Adrenal gland (tissue), 12 donors: ENCODE data around the gene GNB1L. TPM values are rescaled to one million over a fixed set of nuclear protein-coding genes. Genes with fewer than 3 reads are reported as not detected.

Experiments
- DNase-seq, 7 donors: peaks; one replicate each; pipeline ENCODE4 v3.0.0-alpha.2; 2019 to 2020
- H3K27ac ChIP-seq, 5 donors: fragments of 200-600 bp; sonication (generic) in 4 of 5; 1 replicate in 3 of 5; 2 replicates in 2 of 5; pipeline versions ENCODE4 v1.5.1 to v1.8.0; 2016 to 2020; ENCODE audit warnings: mild to moderate bottlenecking in 1 of 5
- H3K27me3 ChIP-seq: fragments of 200-600 bp; 2 replicates; pipeline ENCODE4 v1.8.0; 2021
- H3K36me3 ChIP-seq, 2 donors: fragments of 200-600 bp; replicated peaks in 1 of 2; 1 replicate in 1 of 2; 2 replicates in 1 of 2; pipeline versions ENCODE4 v1.5.1 to v1.8.0; 2018 to 2022
- H3K4me1 ChIP-seq, 2 donors: fragments of 200-600 bp; replicated peaks in 1 of 2; 1 replicate in 1 of 2; 2 replicates in 1 of 2; pipeline versions ENCODE4 v1.5.1 to v1.8.0; 2018 to 2021
- H3K4me3 ChIP-seq, 4 donors: fragments of 200-600 bp; sonication (generic) in 3 of 4; one replicate each; pipeline ENCODE4 v1.5.1; 2016 to 2018
- H3K9me3 ChIP-seq, 3 donors: fragments of 200-600 bp; sonication (generic) in 1 of 3; replicated peaks in 1 of 3; 1 replicate in 2 of 3; 2 replicates in 1 of 3; pipeline versions ENCODE4 v1.5.1 to v1.8.0; 2016 to 2021
- CTCF ChIP-seq, 6 experiments: fragments of 450-650 bp in 4 of 6; fragments of 200-600 bp in 2 of 6; sonication (generic) in 1 of 6; IDR thresholded peaks; 1 replicate in 5 of 6; 2 replicates in 1 of 6; pipeline versions ENCODE4 v1.5.1 to v1.8.0; 2016 to 2021; ENCODE audit warnings: antibody characterized with exemption in 6 of 6, mild to moderate bottlenecking in 2 of 6, moderate library complexity in 1 of 6
- POLR2A ChIP-seq, 2 donors: fragments of 450-650 bp; IDR thresholded peaks; one replicate each; pipeline ENCODE4 v1.6.1; 2017; ENCODE audit warnings: antibody characterized with exemption in 2 of 2, mild to moderate bottlenecking in 2 of 2, moderate library complexity in 1 of 2
- WGBS, 4 donors: extraction: QIAGEN DNeasy Blood & Tissue Kit in 2 of 4; methylation state at CpG; one replicate each; pipeline versions ENCODE4 v1.1.5 to v1.1.7; 2013 to 2017; 5-methylcytosine and 5-hydroxymethylcytosine counted together
- intact Hi-C, 2 donors: fragments of 100-400 bp; cut with DNase I; formaldehyde crosslinking; loops; one replicate each; pipeline versions ENCODE4 v1.14.1 to v1.15.0; 2022 to 2023
- polyA plus RNA-seq, 3 donors: library from polyadenylated mRNA; stranded (reverse); fragments of 200-250 nt in 2 of 3; fragments of 350-450 nt in 1 of 3; fragmentation: Illumina TruSeq in 1 of 3; extraction: RNeasy Lipid Tissue Mini Kit (QIAGEN cat#74804) in 1 of 3; gene quantifications; one replicate each; pipeline ENCODE4 v1.2.3, GENCODE V29; 2013 to 2014
- total RNA-seq, 9 donors: library from RNA; depleted of rRNA in 4 of 9; stranded (reverse); fragments of >200 nt in 4 of 9; fragments of 120-200 nt in 1 of 9; fragmentation: NEBNext Ultra II Directional in 1 of 9; extraction: Animal tissue kit (Norgen Biotek cat#: 25700) in 1 of 9; gene quantifications; one replicate each; pipeline versions ENCODE4 v1.1.0 to v1.2.4, GENCODE V29; 2013 to 2023
- donor health status: healthy with polysubstance abuse.
- donor health status: Bipolar disorder and iron deficiency.
- donor health status: DM: yes; HTN: yes; CAD: no.
- donor health status: DM: no; HTN: no; CAD: no.
- donor health status: DM: no; HTN: no; CAD: no.
- donor health status: DM: yes; HTN: yes; CAD: no.

GNB1L gene
- total and polyA plus RNA-seq, 12 donors: 0.26 to 6.6 (median 4.2) TPM; not detected in 1

- Histone ChIP-seq H3K27ac (no peak overlapping the region), H3K9me3 (no peaks in the 10 kb centered on the region), H3K4me1 (no peaks in the 10 kb centered on the region), H3K36me3 (no peaks in the 10 kb centered on the region), H3K4me3 (no peak overlapping the region), H3K27me3 (no peaks in the 10 kb centered on the region)
- WGBS, 4 donors: 85 to 95% (median 92%) methylated on average over 8 to 11 of the region's 11 CpGs
- peak in 1 of 7 donors; percentile 9 for DNase-seq
- intact Hi-C loops: no loop called here
- no peak for TF ChIP-seq CTCF (IDR thresholded peaks at IDR 0.05)
- no peak for TF ChIP-seq POLR2A (IDR thresholded peaks at IDR 0.05)
Measured at GRCh38 chr22:19808873-19809478, 45.7 kb downstream of the GNB1L start.

- H3K9me3 ChIP-seq: no peaks in the 10 kb centered on the region
- H3K27ac ChIP-seq: no peak overlapping the region
- no peaks in the 10 kb centered on the region for H3K36me3 ChIP-seq
- DNase-seq: peak in 1 of 7 donors; percentile 10
- WGBS, 4 donors: 92 to 96% (median 94%) methylated on average over 12 to 20 of the region's 20 CpGs
- TF ChIP-seq POLR2A (IDR thresholded peaks at IDR 0.05): no peak
- TF ChIP-seq CTCF (IDR thresholded peaks at IDR 0.05): no peak
- no peaks in the 10 kb centered on the region for H3K4me1 ChIP-seq
- intact Hi-C loops: no loop called here
- H3K4me3 ChIP-seq: no peak overlapping the region
- H3K27me3 ChIP-seq: no peaks in the 10 kb centered on the region
Measured at GRCh38 chr22:19807914-19808872, 46.5 kb downstream of the GNB1L start.

GRCh38 chr22:19807161-19807913 is 47.3 kb downstream of the GNB1L start:
- H3K36me3 ChIP-seq: no peaks in the 10 kb centered on the region
- H3K27me3 ChIP-seq: no peaks in the 10 kb centered on the region
- 60 to 94% (median 92%) methylated on average over 1 to 15 of the region's 15 CpGs for WGBS, 4 donors
- H3K27ac ChIP-seq: no peak overlapping the region
- no peak for DNase-seq
- no peak overlapping the region for H3K4me3 ChIP-seq
- H3K9me3 ChIP-seq: no peaks in the 10 kb centered on the region
- intact Hi-C loops: no loop called here
- TF ChIP-seq CTCF (IDR thresholded peaks at IDR 0.05) (no peak), POLR2A (IDR thresholded peaks at IDR 0.05) (no peak)
- no peaks in the 10 kb centered on the region for H3K4me1 ChIP-seq
